DOHH2 (cell line): ENCODE results near the gene FAAP100.

Source experiments
- CTCF ChIP-seq: fragments of 200-600 bp; sonication (generic); IDR thresholded peaks from one replicate; pipeline ENCODE4 v1.5.1; 2014; ENCODE audit warnings: antibody characterized with exemption, mild to moderate bottlenecking, low read depth, low read length; ENCODE audit not compliant: poor library complexity, severe bottlenecking
- EZH2phosphoT487 ChIP-seq: fragments of 200-600 bp; sonication (generic); IDR thresholded peaks from 2 replicates; pipeline ENCODE4 v1.6.1; 2017; ENCODE audit warnings: borderline replicate concordance, mild to moderate bottlenecking, antibody characterized with exemption, low read length, moderate library complexity, mixed read lengths

- TF ChIP-seq CTCF (no peak), EZH2phosphoT487 (no peak)
These were observed 22.4 kb upstream of the FAAP100 start for GRCh38 chr17:81574643-81574956.
